T-helper 22 cell (primary cell): ENCODE results near the gene PTRHD1.

ENCODE experiments used
- DNase-seq: peaks from one replicate; pipeline ENCODE4 v3.0.0-alpha.2; 2020; ENCODE audit warnings: low read depth

The PTRHD1 gene

GRCh38 chr2:24756789-24757188, 36.4 kb downstream of the PTRHD1 start:
- no peak for DNase-seq

- no peak for DNase-seq
Measured at GRCh38 chr2:24754985-24755705, 38.0 kb downstream of the PTRHD1 start.

GRCh38 chr2:24749069-24749691, 44.0 kb downstream of the PTRHD1 start:
- DNase-seq = no peak

- no peak for DNase-seq
Measured at GRCh38 chr2:24747299-24747698, 45.9 kb downstream of the PTRHD1 start.

- no peak for DNase-seq
Measured at GRCh38 chr2:24745825-24746224, 47.4 kb downstream of the PTRHD1 start.

- no peak for DNase-seq
Measured at GRCh38 chr2:24744356-24744755, 48.8 kb downstream of the PTRHD1 start.

GRCh38 chr2:24743924-24744323, 49.3 kb downstream of the PTRHD1 start:
- DNase-seq = no peak

GRCh38 chr2:24742730-24743129, 50.5 kb downstream of the PTRHD1 start:
- DNase-seq = no peak

- no peak for DNase-seq
Measured at GRCh38 chr2:24740142-24740541, 53.0 kb downstream of the PTRHD1 start.
